ENCODE measurements around the gene OR5K4. TPM values are rescaled to one million over a fixed set of nuclear protein-coding genes. Genes with fewer than 3 reads are reported as not detected.

OR5K4 gene
- total RNA-seq, 1 donor from 2014 or later, result not detected

DNA sequence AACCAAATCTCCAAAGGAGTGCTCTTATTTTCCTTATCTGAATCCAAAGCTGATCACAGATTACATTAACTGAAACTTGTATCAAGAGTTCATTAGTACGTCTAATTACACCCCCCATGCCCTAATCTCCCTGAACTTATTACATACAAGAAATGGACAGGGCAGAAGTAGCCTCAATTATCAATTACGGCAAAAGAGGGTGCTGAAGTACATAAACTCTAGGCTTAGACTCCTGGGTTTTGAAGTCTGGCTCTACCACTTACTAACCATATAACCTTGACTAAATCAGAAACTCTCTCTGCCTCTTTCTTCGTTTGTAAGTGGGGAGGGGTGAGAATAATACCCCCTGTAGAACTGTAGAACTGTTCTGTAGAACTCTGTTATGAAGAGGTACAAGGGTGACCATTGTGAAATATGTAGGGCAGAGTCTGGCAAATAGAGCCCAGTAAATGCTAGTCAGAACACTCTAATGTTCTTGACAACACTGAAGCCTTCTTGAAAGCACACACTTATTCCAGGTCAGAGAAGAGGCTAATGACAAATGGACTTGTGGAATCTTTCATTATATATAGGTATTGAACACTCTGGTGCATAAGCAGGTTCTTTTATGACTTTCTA lies 19.6 kb upstream of the OR5K4 start:
- peaks cover 25% of the 10 kb centered on the region for H3K27me3 Mint-ChIP-seq
- no peaks in the 10 kb centered on the region for H3K4me1 Mint-ChIP-seq (ENCODE audit: low read depth)
- DNase-seq (ENCODE audit: low spot score, unreplicated experiment), result no peak
- no peak overlapping the region for H3K4me3 Mint-ChIP-seq (ENCODE audit: low read depth)
- H3K9me3 Mint-ChIP-seq (ENCODE audit: low read depth), result no peaks in the 10 kb centered on the region
- H3K36me3 Mint-ChIP-seq (ENCODE audit: insufficient read depth), result no peaks in the 10 kb centered on the region
- no peak for TF ChIP-seq CTCF (IDR thresholded peaks at IDR 0.05; ENCODE audit: unreplicated experiment)
- H3K27ac Mint-ChIP-seq, result no peak overlapping the region

DNA sequence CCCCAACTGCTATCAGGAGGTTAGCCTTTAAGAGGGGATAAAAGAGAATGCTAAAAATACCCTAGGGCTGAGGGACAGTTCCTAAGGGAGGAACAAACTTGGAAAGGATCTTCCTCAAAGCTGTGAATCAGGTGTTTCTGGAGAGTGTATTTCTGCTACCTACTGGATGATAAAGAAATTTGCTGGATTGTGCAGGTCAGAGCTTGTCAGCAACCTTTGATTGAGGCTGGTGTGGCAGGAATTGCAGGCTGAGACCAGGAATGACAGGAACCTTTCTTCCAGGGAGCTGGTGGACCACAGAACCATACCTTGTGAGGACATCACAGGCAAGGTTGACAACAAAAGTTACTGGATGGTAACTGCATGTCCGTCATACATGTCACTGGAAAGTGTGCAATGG lies 14.6 kb upstream of the OR5K4 start:
- Mint-ChIP-seq H3K4me3 (ENCODE audit: low read depth) (no peak overlapping the region), H3K9me3 (ENCODE audit: low read depth) (no peaks in the 10 kb centered on the region), H3K27ac (no peak overlapping the region), H3K36me3 (ENCODE audit: insufficient read depth) (no peaks in the 10 kb centered on the region), H3K4me1 (ENCODE audit: low read depth) (peaks cover under 1% of the 10 kb centered on the region), H3K27me3 (peaks cover 4% of the 10 kb centered on the region)
- DNase-seq (ENCODE audit: low spot score, unreplicated experiment), result no peak
- TF ChIP-seq CTCF (IDR thresholded peaks at IDR 0.05; ENCODE audit: unreplicated experiment), result no peak

DNA sequence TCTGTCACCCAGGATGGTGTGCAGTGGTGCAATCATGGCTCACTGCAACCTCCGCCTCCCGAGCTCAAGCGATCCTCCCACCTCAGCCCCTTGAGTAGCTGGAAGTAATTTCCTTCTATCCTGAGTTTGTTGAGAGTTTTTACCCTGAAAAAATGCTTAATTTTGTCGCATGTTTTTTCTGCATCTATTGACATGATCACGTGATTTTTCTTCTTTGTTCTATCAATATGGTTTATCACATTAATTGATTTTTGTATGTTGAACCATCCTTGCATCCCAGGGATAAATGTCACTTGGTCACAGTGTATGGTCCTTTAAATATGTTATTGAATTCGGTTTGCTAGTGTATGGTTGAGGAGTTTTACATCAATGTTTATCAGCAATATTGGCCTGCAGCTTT lies 11.9 kb upstream of the OR5K4 start:
- Mint-ChIP-seq H3K27me3 (no peaks in the 10 kb centered on the region), H3K36me3 (ENCODE audit: insufficient read depth) (no peaks in the 10 kb centered on the region), H3K9me3 (ENCODE audit: low read depth) (no peaks in the 10 kb centered on the region), H3K27ac (no peak overlapping the region), H3K4me3 (ENCODE audit: low read depth) (no peak overlapping the region), H3K4me1 (ENCODE audit: low read depth) (peaks cover 1% of the 10 kb centered on the region)
- DNase-seq (ENCODE audit: low spot score, unreplicated experiment), result no peak
- no peak for TF ChIP-seq CTCF (IDR thresholded peaks at IDR 0.05; ENCODE audit: unreplicated experiment)

GRCh38 chr3:98343647-98344507 lies 9.8 kb upstream of the OR5K4 start:
- no peak for DNase-seq (ENCODE audit: low spot score, unreplicated experiment)
- H3K4me1 Mint-ChIP-seq (ENCODE audit: low read depth), result peaks cover 1% of the 10 kb centered on the region
- H3K27ac Mint-ChIP-seq, result peak overlapping the region; percentile 21

More at GRCh38 chr3:98343647-98344507, 9.8 kb upstream of the OR5K4 start:
- Mint-ChIP-seq H3K9me3 (ENCODE audit: low read depth) (no peaks in the 10 kb centered on the region), H3K27me3 (no peaks in the 10 kb centered on the region), H3K36me3 (ENCODE audit: insufficient read depth) (no peaks in the 10 kb centered on the region), H3K4me3 (ENCODE audit: low read depth) (no peak overlapping the region)
- peak; percentile 71 for TF ChIP-seq CTCF (IDR thresholded peaks at IDR 0.05; ENCODE audit: unreplicated experiment)
